ENCODE results near the gene FAAP100.
A peak's percentile ranks its signal among the peaks of the same experiment; 100 is the strongest.
"Not testable (repeated sequence)": the region's sequence is repeated elsewhere in the genome, so short reads cannot be mapped to it uniquely, and the experiment has no call there.

The FAAP100 gene

DNA sequence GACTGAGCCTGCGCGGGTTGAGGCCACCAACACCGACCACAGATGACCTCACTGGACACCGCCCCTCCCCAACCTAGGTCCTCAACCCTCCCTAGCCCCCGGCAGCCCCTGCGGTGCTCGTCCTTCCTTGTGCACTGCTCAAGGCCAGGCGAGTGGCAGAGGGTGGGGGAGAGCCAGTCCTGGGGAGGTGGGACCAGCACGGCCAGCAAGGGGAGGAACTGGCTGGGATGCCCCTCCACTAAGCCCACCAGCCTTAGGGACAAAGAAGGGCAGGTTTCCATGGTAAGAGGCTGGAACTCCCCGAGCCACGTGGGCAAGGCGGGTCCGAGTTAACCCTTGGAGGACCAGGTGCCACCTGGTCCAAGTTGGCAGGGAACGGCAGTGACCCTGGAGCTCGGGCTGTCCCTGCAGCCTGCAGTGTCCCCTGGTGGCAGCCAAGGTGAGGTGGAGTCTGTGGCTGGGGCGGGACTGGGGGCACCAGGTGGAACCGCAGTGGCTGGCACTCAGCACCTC lies 14.8 kb downstream of the FAAP100 start:
- DNase-seq (ENCODE audit: low spot score): peak; percentile 51

DNA sequence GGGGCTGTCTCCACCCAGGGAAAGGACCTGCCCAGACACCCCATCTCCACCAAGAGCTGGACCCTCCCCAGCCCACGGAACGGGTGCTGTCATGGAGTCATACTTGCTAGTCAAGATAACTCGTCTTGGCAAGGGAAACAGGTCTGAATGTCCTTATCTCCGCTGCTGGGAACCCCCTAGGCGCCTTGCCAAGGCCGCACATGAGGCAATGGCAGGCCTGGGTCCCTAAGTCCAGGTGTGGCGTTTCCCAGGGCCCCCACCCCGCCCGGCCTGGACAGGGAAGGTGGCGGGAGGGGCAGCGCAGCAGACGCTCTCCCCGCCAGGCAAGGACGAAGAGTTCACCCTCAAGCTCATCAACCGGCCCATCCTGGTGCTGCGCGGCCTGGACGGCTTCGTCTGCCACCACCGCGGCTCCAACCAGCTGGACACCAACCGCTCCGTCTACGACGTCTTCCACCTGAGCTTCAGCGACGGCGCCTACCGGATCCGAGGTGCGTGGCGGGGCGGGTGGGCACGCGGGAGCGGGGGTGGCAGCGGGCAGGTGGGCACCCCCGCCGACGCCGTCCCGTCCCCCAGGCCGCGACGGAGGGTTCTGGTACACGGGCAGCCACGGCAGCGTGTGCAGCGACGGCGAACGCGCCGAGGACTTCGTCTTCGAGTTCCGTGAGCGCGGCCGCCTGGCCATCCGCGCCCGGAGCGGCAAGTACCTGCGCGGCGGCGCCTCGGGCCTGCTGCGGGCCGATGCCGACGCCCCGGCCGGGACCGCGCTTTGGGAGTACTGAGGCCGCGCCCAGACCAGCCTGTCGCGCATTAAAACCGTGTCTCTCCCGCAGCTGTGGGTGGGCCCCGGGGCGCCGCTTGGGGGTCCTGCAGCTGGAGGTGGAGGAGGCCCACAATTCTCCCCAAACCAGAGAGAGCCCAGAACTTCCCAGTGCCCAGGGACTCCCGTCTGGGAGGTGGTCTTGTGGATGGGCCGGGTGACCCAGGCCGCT lies 15.6 kb downstream of the FAAP100 start:
- DNase-seq (ENCODE audit: low spot score): no peak

GRCh38 chr17:81535480-81536298 lies 16.5 kb downstream of the FAAP100 start:
- DNase-seq (ENCODE audit: low spot score): no peak

DNA sequence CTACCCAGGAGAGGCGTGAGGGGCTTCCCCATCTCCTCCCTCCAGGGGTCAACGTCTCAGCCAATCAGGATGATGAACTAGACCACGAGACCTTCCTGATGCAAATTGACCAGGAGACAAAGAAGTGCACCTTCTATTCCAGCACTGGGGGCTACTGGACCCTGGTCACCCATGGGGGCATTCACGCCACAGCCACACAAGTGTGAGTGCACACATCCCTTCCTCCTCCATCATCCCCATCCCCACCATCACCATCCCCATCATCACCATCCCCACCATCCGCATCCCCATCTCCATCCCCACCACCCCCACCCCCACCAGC lies 17.2 kb downstream of the FAAP100 start:
- DNase-seq (ENCODE audit: low spot score): no peak

DNA sequence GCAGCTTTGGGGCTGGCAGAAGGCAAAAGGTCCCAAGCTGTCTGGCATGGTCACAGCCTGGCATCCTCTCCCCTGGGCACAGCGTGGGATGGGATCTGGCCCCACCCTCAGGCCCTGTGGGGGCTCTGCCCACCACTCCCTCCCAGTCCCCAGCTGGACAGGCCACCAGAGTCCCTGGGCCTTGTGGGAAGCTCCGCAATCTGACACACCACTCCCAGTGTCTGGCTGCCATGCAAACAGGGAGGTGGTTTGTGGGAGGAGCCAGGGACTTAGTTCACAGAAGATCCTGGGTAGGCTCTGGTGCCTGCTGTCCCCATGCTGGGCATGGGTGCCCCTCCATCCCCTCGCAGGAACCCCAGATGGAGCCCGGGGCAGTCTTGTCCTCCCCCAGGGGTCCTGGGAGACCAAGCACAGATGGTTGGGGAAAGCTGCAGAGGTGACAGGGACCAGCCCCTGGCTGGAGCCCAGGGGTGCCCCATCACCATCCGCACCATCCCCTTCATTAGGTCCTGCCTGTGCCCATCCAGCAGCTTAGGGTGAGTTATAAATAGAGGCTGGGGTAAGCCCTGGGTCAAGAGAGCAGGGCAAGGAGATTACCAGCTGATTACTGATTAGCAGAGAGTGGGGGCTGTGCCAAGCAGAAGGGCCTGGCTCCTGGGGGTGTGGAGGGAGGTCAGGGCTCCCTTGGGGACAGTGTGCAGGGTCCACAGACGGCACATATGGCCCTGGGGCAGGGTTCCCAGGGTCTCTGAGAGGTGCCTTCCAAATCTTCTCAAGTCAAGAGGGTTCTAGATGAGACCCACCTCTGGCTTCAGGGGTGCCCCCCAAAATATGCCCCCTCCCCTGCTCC lies 17.8 kb downstream of the FAAP100 start:
- no peak for DNase-seq (ENCODE audit: low spot score)

DNA sequence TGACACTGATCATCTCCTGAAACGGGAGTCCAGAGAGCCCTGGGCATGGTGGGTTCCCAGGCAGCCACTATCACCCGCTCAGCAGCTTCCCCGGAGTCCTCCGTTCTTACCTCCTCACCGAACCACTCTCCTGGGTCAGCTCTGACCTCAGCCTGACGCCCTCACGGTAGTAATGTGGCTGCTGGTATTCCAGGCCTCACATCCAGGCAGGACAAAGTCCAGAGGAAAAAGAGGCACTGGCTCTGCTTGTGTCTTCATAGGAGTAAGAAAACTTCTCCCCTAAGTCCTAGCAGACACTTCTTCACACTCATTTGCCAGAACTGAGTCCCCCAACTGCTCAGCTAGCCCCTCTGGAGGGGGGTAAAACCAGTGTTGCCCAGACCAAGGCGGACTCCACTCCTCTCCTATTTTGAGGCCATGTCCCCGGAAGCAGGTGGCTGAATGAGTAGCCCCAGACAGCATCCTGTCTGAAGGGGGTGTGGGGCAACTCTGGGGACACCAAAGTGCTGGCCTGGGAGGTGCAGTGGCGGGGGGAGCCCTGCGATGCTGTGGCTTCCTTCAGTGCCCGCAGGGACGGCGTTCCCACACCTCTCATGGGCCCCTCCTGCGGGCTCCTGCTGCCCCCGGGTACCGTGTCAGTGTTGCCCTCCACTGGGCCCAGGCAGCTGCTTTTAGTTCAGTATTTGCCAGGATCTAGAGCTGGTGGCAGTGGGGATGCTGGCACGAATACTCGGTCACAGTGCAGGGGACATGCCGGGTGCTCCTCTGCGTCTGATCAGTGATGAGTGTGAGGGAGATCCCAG lies 18.6 kb downstream of the FAAP100 start:
- DNase-seq (ENCODE audit: low spot score): no peak

DNA sequence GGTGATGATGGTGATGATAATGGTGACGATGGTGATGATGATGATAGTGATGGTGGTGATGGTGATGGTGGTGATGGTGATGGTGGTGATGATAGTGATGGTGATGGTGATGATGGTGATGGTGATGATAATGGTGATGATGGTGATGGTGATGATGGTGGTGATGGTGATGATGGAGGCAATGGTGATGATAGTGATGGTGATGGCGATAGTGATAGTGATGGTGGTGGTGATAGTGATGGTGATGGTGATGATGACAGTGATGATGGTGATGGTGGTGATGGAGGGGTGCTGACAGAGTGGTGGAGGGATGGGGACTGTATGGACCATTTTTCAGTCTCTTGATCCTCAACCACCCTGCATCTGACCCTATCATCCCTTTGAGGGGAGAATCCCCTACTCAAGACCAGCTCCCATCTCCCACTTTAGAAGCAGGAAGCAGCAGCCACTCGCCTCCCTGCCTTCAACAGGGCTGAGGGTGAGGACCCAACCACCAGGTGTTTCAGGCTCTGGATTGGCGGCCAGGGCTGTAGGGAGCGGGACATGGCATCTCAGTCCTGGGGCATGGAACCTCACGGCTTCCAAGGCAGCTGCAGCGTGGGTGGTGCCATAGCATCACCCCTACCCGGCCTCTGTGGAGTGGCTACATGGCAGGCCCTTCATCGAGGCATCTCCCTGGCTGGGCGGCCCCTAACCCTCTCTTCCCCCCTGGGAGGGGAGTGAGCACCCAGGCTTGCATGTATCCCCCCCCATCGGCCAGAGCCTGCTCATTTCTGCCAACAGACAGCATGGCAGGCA lies 19.5 kb downstream of the FAAP100 start:
- no peak for DNase-seq (ENCODE audit: low spot score)

DNA sequence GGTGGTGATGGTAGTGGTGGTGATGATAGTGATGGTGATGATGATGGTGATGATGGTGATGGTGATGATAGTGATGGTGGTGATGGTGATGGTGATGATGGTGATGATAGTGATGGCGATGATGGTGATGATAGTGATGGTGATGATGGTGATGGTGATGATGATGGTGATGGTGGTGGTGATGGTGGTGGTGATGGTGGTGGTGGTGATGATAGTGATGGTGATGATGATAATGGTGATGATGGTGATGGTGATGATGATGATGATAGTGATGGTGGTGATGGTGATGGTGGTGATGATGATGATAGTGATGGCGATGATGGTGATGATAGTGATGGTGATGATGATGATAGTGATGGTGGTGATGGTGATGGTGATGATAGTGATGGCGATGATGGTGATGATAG lies 20.2 kb downstream of the FAAP100 start:
- DNase-seq (ENCODE audit: low spot score): not testable (repeated sequence)

DNA sequence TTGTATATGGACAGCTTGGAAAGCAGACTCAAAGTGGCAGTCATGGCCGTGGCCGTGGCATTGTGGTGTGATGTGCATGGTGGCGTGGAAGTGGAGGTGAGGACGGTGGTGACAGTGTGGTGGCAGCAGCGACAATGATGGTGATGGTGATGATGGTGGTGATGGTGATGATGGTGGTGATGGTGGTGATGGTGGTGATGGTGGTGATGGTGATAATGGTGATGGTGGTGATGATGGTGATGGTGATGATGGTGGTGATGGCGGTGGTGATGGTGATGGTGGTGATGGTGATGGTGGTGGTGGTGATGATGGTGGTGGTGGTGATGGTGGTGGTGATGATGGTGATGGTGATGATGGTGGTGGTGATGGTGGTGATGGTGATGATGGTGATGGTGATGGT lies 21.1 kb downstream of the FAAP100 start:
- not testable (repeated sequence) for DNase-seq (ENCODE audit: low spot score)

GRCh38 chr17:81529437-81529803 lies 22.7 kb downstream of the FAAP100 start:
- DNase-seq (ENCODE audit: low spot score): no peak

DNA sequence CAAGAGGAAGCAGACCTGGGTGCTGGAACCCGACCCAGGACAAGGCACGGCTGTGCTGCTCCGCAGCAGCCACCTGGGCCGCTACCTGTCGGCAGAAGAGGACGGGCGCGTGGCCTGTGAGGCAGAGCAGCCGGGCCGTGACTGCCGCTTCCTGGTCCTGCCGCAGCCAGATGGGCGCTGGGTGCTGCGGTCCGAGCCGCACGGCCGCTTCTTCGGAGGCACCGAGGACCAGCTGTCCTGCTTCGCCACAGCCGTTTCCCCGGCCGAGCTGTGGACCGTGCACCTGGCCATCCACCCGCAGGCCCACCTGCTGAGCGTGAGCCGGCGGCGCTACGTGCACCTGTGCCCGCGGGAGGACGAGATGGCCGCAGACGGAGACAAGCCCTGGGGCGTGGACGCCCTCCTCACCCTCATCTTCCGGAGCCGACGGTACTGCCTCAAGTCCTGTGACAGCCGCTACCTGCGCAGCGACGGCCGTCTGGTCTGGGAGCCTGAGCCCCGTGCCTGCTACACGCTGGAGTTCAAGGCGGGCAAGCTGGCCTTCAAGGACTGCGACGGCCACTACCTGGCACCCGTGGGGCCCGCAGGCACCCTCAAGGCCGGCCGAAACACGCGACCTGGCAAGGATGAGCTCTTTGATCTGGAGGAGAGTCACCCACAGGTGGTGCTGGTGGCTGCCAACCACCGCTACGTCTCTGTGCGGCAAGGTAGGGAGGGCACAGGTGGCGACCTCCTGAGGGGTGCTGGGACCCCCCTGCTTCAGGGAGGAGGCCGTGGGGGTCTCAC lies 23.3 kb downstream of the FAAP100 start:
- no peak for DNase-seq (ENCODE audit: low spot score)

GRCh38 chr17:81528384-81528650 lies 23.8 kb downstream of the FAAP100 start:
- DNase-seq (ENCODE audit: low spot score): no peak

DNA sequence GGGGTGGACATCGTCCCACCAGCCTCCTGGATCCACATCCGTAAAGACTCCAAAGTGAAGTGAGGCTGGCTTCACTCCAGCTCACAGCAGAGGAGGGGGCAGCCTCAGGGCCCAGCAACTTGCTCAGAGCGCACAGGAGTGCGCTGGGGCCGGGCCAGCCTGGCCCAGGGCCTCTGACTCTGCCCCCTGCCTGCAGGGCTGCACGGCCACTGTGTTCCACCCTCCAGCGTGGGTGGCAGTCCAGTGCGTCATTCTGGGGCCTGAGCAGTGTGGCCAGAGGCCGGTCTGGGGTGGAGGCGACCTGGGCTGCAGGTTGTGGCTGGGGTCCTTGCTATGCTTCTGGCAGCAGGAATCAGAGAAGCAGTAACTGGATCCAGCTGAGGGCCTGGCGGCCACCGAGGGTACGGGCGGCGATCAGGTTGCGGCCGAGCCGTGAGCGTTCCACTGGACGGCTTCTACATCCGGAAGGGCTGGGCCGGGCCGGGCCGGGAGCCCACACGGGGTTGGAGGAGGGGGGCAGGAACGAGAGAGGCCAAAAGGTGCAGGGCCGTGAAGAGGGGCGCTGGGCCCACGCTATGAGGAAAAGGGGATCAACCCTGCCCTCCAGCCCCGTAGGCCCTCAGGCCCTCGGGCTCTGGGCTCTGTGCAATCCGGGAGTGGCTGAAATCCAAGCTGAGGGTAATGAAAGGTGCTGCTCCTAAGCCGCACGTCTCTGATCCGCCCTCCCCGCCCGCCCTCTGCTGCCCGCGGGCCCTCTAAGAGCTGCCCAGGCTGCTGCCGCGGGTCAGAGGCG lies 24.4 kb downstream of the FAAP100 start, which contains the start of gene FSCN2:
TSS of gene FSCN2 (plus strand) at position 787 of the 793 bp plus-strand sequence. CDS start 155 bp downstream, outside the sequence.
- no peak for DNase-seq (ENCODE audit: low spot score)

- DNase-seq (ENCODE audit: low spot score): no peak
Measured at GRCh38 chr17:81526662-81527571, 25.2 kb downstream of the FAAP100 start.

- no peak for DNase-seq (ENCODE audit: low spot score)
Measured at GRCh38 chr17:81524865-81525159, 27.3 kb downstream of the FAAP100 start.

DNA sequence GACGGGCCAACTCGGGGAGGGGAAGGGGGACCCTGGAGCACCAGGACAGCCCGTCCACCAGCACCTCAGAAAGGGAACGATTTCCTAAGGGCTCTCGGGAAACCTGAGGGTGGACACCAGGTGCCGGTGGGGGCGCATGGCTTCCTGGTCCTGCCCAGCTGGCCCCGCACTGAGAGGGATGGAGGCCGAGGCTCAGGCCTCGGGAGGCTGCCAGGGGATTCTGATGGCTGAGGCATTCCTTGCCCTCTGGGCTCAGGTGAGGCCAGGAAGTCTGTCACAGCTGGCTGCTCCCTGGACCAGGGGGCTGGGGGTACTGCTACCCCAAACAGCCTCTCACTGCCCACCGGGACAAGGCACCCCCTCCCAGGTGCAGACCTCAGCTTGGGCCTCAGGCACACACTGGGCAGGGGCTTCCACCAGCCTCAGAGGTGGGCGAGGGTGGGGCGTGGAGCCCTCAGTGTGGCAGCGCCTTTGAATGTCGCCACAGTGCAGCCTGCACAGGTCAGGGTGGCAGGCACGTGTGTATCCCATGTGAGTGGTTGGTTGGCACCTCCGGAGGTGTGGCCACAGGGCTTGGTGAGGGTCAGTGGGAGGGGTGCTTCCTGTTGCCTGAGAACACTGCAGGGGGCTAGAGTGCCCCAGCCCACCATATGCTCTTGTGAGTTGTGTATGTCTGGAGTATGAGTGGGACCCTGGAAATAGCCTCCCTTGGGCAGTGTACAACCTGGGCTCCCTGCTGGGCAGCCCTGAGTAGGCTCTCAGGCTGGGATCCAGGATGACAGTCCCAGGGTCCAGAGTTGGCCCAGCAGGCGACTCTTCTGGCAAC lies 27.9 kb downstream of the FAAP100 start:
- no peak for DNase-seq (ENCODE audit: low spot score)

Measured in NAMALWA (cell line).